Activated naive CD8-positive, alpha-beta T cell treated with anti-CD3 and anti-CD28 coated beads for 36 hours (primary cell): ENCODE data around the gene BPHL. TPM values are rescaled to one million over a fixed set of nuclear protein-coding genes. Genes with fewer than 3 reads are reported as not detected.
A peak's percentile ranks its signal among the peaks of the same experiment; 100 is the strongest.
"Not testable (repeated sequence)": the region's sequence is repeated elsewhere in the genome, so short reads cannot be mapped to it uniquely, and the experiment has no call there.

Source experiments
- DNase-seq: peaks from one replicate; pipeline ENCODE4 v3.0.0; 2021
- H3K27ac Mint-ChIP-seq: one replicate; pipeline ENCODE4 v1.8.0; 2022; ENCODE audit warnings: mild to moderate bottlenecking, moderate library complexity, mixed read lengths
- H3K27me3 Mint-ChIP-seq: one replicate; pipeline ENCODE4 v1.8.0; 2022; ENCODE audit warnings: mild to moderate bottlenecking, mixed read lengths
- H3K36me3 Mint-ChIP-seq: one replicate; pipeline ENCODE4 v1.8.0; 2021; ENCODE audit warnings: mild to moderate bottlenecking, mixed read lengths
- H3K4me1 Mint-ChIP-seq: one replicate; pipeline ENCODE4 v1.8.0; 2021; ENCODE audit warnings: mixed read lengths
- H3K4me3 Mint-ChIP-seq: one replicate; pipeline ENCODE4 v1.8.0; 2022; ENCODE audit warnings: mild to moderate bottlenecking, moderate library complexity, mixed read lengths
- H3K9me3 Mint-ChIP-seq: one replicate; pipeline ENCODE4 v1.8.0; 2022; ENCODE audit warnings: mixed read lengths
- total RNA-seq, 2 experiments: library from RNA; stranded (reverse); gene quantifications; one replicate each; pipeline ENCODE4 v1.2.3, GENCODE V29; 2021

BPHL gene
- 10 to 100 TPM in 1 of 2 experiments, 1 to 10 TPM in 1; 9.3 to 11.2 TPM for total RNA-seq

- Mint-ChIP-seq H3K36me3 (no peaks in the 10 kb centered on the region), H3K4me1 (peaks cover 28% of the 10 kb centered on the region), H3K9me3 (no peaks in the 10 kb centered on the region), H3K27ac (peak within 1 kb of the TSS; percentile 77), H3K4me3 (peak within 1 kb of the TSS; percentile 85), H3K27me3 (no peaks in the 10 kb centered on the region)
- DNase-seq, result peak; percentile 100
Observed at GRCh38 chr6:3118353-3119039, at the start of gene BPHL. Gene BPHL, plus strand, starts transcription at chr6:3118711. Its CDS starts 30 bp downstream, at chr6:3118741.

GRCh38 chr6:3071568-3071967 is 46.9 kb upstream of the BPHL start:
- H3K4me1 Mint-ChIP-seq, result peaks cover 57% of the 10 kb centered on the region
- no peaks in the 10 kb centered on the region for H3K27me3 Mint-ChIP-seq
- no peak for DNase-seq
- H3K9me3 Mint-ChIP-seq, result no peaks in the 10 kb centered on the region
- H3K36me3 Mint-ChIP-seq, result peaks cover 18% of the 10 kb centered on the region
- H3K4me3 Mint-ChIP-seq, result no peak overlapping the region
- peak overlapping the region; percentile 69 for H3K27ac Mint-ChIP-seq

GRCh38 chr6:3072798-3073197 is 45.7 kb upstream of the BPHL start:
- DNase-seq, result no peak
- H3K4me3 Mint-ChIP-seq, result no peak overlapping the region
- H3K36me3 Mint-ChIP-seq, result peaks cover 22% of the 10 kb centered on the region
- no peaks in the 10 kb centered on the region for H3K27me3 Mint-ChIP-seq
- peaks cover 57% of the 10 kb centered on the region for H3K4me1 Mint-ChIP-seq
- H3K27ac Mint-ChIP-seq, result peak overlapping the region; percentile 59
- H3K9me3 Mint-ChIP-seq, result no peaks in the 10 kb centered on the region

GRCh38 chr6:3073382-3073781 is 45.1 kb upstream of the BPHL start:
- Mint-ChIP-seq H3K4me3 (no peak overlapping the region), H3K36me3 (peaks cover 25% of the 10 kb centered on the region), H3K27ac (no peak overlapping the region), H3K27me3 (no peaks in the 10 kb centered on the region), H3K4me1 (peaks cover 55% of the 10 kb centered on the region), H3K9me3 (no peaks in the 10 kb centered on the region)
- no peak for DNase-seq

- Mint-ChIP-seq H3K36me3 (peaks cover 27% of the 10 kb centered on the region), H3K27ac (peak overlapping the region; percentile 70), H3K4me3 (peak overlapping the region; percentile 46), H3K9me3 (no peaks in the 10 kb centered on the region), H3K4me1 (peaks cover 45% of the 10 kb centered on the region), H3K27me3 (no peaks in the 10 kb centered on the region)
- no peak for DNase-seq
Observed at GRCh38 chr6:3075772-3076113, 42.8 kb upstream of the BPHL start.

GRCh38 chr6:3076320-3076719 is 42.2 kb upstream of the BPHL start:
- Mint-ChIP-seq H3K36me3 (peaks cover 29% of the 10 kb centered on the region), H3K9me3 (no peaks in the 10 kb centered on the region), H3K27me3 (no peaks in the 10 kb centered on the region), H3K4me3 (no peak overlapping the region), H3K4me1 (peaks cover 40% of the 10 kb centered on the region), H3K27ac (peak overlapping the region; percentile 26)
- no peak for DNase-seq

- peaks cover 34% of the 10 kb centered on the region for H3K36me3 Mint-ChIP-seq
- peaks cover 34% of the 10 kb centered on the region for H3K4me1 Mint-ChIP-seq
- H3K4me3 Mint-ChIP-seq, result no peak overlapping the region
- H3K27me3 Mint-ChIP-seq, result no peaks in the 10 kb centered on the region
- DNase-seq, result no peak
- H3K9me3 Mint-ChIP-seq, result no peaks in the 10 kb centered on the region
- H3K27ac Mint-ChIP-seq, result no peak overlapping the region
Observed at GRCh38 chr6:3077430-3077829, 41.1 kb upstream of the BPHL start.

GRCh38 chr6:3078952-3079351 is 39.6 kb upstream of the BPHL start:
- H3K27me3 Mint-ChIP-seq, DNase-seq, H3K9me3 Mint-ChIP-seq, H3K27ac Mint-ChIP-seq, H3K4me3 Mint-ChIP-seq: not testable (repeated sequence)
- H3K4me1 Mint-ChIP-seq, result peaks cover 24% of the 10 kb centered on the region
- H3K36me3 Mint-ChIP-seq, result peaks cover 43% of the 10 kb centered on the region

GRCh38 chr6:3079682-3080081 is 38.8 kb upstream of the BPHL start:
- H3K9me3 Mint-ChIP-seq, result no peaks in the 10 kb centered on the region
- peaks cover 48% of the 10 kb centered on the region for H3K36me3 Mint-ChIP-seq
- H3K4me3 Mint-ChIP-seq, result no peak overlapping the region
- H3K27ac Mint-ChIP-seq, result no peak overlapping the region
- peaks cover 22% of the 10 kb centered on the region for H3K4me1 Mint-ChIP-seq
- H3K27me3 Mint-ChIP-seq, result no peaks in the 10 kb centered on the region
- no peak for DNase-seq

- no peaks in the 10 kb centered on the region for H3K9me3 Mint-ChIP-seq
Observed at GRCh38 chr6:3081960-3082359, 36.6 kb upstream of the BPHL start.

GRCh38 chr6:3085074-3085473 is 33.4 kb upstream of the BPHL start:
- Mint-ChIP-seq H3K27ac (no peak overlapping the region), H3K4me3 (no peak overlapping the region), H3K4me1 (peaks cover 13% of the 10 kb centered on the region), H3K27me3 (no peaks in the 10 kb centered on the region), H3K9me3 (no peaks in the 10 kb centered on the region), H3K36me3 (peaks cover 49% of the 10 kb centered on the region)
- no peak for DNase-seq

More at GRCh38 chr6:3081960-3082359, 36.6 kb upstream of the BPHL start:
- peaks cover 55% of the 10 kb centered on the region for H3K36me3 Mint-ChIP-seq
- no peak overlapping the region for H3K27ac Mint-ChIP-seq
- no peak for DNase-seq
- no peaks in the 10 kb centered on the region for H3K27me3 Mint-ChIP-seq
- H3K4me3 Mint-ChIP-seq, result no peak overlapping the region
- peaks cover 11% of the 10 kb centered on the region for H3K4me1 Mint-ChIP-seq

- no peaks in the 10 kb centered on the region for H3K27me3 Mint-ChIP-seq
- H3K36me3 Mint-ChIP-seq, result peaks cover 47% of the 10 kb centered on the region
- DNase-seq, result no peak
- H3K9me3 Mint-ChIP-seq, result peaks cover 2% of the 10 kb centered on the region
- peaks cover 13% of the 10 kb centered on the region for H3K4me1 Mint-ChIP-seq
- H3K4me3 Mint-ChIP-seq, result no peak overlapping the region
- H3K27ac Mint-ChIP-seq, result no peak overlapping the region
Observed at GRCh38 chr6:3086282-3086946, 32.1 kb upstream of the BPHL start.

GRCh38 chr6:3088446-3088845 is 30.1 kb upstream of the BPHL start:
- no peaks in the 10 kb centered on the region for H3K27me3 Mint-ChIP-seq
- peaks cover 36% of the 10 kb centered on the region for H3K36me3 Mint-ChIP-seq

GRCh38 chr6:3088968-3089367 is 29.5 kb upstream of the BPHL start:
- DNase-seq, result no peak
- Mint-ChIP-seq H3K36me3 (peaks cover 31% of the 10 kb centered on the region), H3K4me1 (peaks cover 13% of the 10 kb centered on the region), H3K4me3 (no peak overlapping the region), H3K27ac (no peak overlapping the region), H3K9me3 (peaks cover 2% of the 10 kb centered on the region), H3K27me3 (no peaks in the 10 kb centered on the region)

More at GRCh38 chr6:3088446-3088845, 30.1 kb upstream of the BPHL start:
- Mint-ChIP-seq H3K9me3 (peaks cover 2% of the 10 kb centered on the region), H3K4me1 (peaks cover 13% of the 10 kb centered on the region), H3K4me3 (no peak overlapping the region), H3K27ac (peak overlapping the region; percentile 13)
- DNase-seq, result no peak

GRCh38 chr6:3090013-3090412 is 28.5 kb upstream of the BPHL start:
- Mint-ChIP-seq H3K27ac (no peak overlapping the region), H3K9me3 (peaks cover 2% of the 10 kb centered on the region), H3K4me1 (peaks cover 13% of the 10 kb centered on the region), H3K4me3 (no peak overlapping the region), H3K27me3 (no peaks in the 10 kb centered on the region), H3K36me3 (peaks cover 29% of the 10 kb centered on the region)
- no peak for DNase-seq

GRCh38 chr6:3094815-3095214 is 23.7 kb upstream of the BPHL start:
- no peaks in the 10 kb centered on the region for H3K27me3 Mint-ChIP-seq
- H3K4me3 Mint-ChIP-seq, result no peak overlapping the region
- DNase-seq, result no peak
- H3K36me3 Mint-ChIP-seq, result peaks cover 17% of the 10 kb centered on the region
- H3K9me3 Mint-ChIP-seq, result peaks cover 2% of the 10 kb centered on the region
- no peaks in the 10 kb centered on the region for H3K4me1 Mint-ChIP-seq
- no peak overlapping the region for H3K27ac Mint-ChIP-seq
